H1 (cell line): Measurements from ENCODE around the gene SLC35B2.

Source experiments
- ATF3 ChIP-seq: IDR thresholded peaks from 2 replicates; pipeline ENCODE4 v1.6.1; 2011; ENCODE audit warnings: low read depth, mild to moderate bottlenecking, low read length; ENCODE audit not compliant: insufficient read depth
- CHD2 ChIP-seq: IDR thresholded peaks from 2 replicates; pipeline ENCODE4 v1.6.1; 2012; ENCODE audit warnings: low read length, improper control_type of control experiment
- CTCF ChIP-seq, 3 experiments: IDR thresholded peaks; 1 replicate in 2 of 3; 2 replicates in 1 of 3; pipeline versions ENCODE4 v1.5.1 to v1.6.1; 2011; ENCODE audit warnings: low read length in 3 of 3, mild to moderate bottlenecking in 3 of 3, inconsistent platforms in 2 of 3, low read depth in 1 of 3, moderate library complexity in 1 of 3; ENCODE audit not compliant: insufficient read depth in 1 of 3; ENCODE audit errors: control extremely low read depth in 1 of 3
- EZH2 ChIP-seq: fragments of 200-600 bp; sonication (generic); IDR thresholded peaks from 2 replicates; pipeline ENCODE4 v1.7.1; 2012; ENCODE audit warnings: low read depth, mild to moderate bottlenecking, moderate library complexity, low read length, inconsistent platforms; ENCODE audit not compliant: severe bottlenecking
- NANOG ChIP-seq: IDR thresholded peaks from 2 replicates; pipeline ENCODE4 v1.6.1; 2011; ENCODE audit warnings: low read length, low read depth, mild to moderate bottlenecking, inconsistent platforms; ENCODE audit not compliant: insufficient read depth, poor library complexity, severe bottlenecking
- NRF1 ChIP-seq: IDR thresholded peaks from 2 replicates; pipeline ENCODE4 v1.6.1; 2011; ENCODE audit warnings: mild to moderate bottlenecking, low read depth, low read length, improper control_type of control experiment
- POLR2A ChIP-seq, 2 experiments: IDR thresholded peaks; 1 replicate in 1 of 2; 2 replicates in 1 of 2; pipeline ENCODE4 v1.6.1; 2011; ENCODE audit warnings: low read depth in 2 of 2, low read length in 2 of 2, mild to moderate bottlenecking in 2 of 2; ENCODE audit errors: control extremely low read depth in 1 of 2
- SUZ12 ChIP-seq: fragments of 200-600 bp; sonication (generic); IDR thresholded peaks from 2 replicates; pipeline ENCODE4 v1.6.1; 2012; ENCODE audit warnings: mild to moderate bottlenecking, inconsistent platforms, low read length, moderate library complexity, mixed read lengths
- TAF1 ChIP-seq: IDR thresholded peaks from 2 replicates; pipeline ENCODE4 v1.6.1; 2011; ENCODE audit warnings: mild to moderate bottlenecking, low read depth, low read length

DNA sequence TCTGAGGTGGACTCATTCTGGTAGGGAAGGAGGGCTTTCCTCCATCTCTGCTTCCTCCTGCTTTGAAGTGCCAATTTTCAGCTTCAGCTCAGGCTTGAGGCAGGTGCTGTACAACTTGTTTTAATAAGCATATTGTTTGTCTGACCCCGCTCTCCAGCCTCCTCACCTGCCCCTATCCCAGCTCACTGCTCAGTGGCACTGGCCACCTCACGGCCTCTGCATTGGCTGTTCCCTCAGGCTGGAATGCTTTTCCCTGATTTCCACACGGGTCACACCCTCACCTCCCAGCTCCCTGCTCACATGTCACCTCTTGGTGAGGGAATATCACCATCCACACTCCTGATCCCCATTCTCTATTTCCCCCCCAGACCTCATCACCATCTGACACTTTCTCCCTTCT lies 41.5 kb upstream of the SLC35B2 start:
- TF ChIP-seq CTCF (IDR thresholded peaks at IDR 0.05; ENCODE audit: control extremely low read depth in 1 of 3, insufficient read depth in 1 of 3, low read depth in 1 of 3, low read length in 3 of 3): no peak
- no peak for TF ChIP-seq POLR2A (IDR thresholded peaks at IDR 0.05; ENCODE audit: control extremely low read depth in 1 of 2, low read depth in 2 of 2, low read length in 2 of 2)
- no peak for TF ChIP-seq NANOG
- no peak for TF ChIP-seq CHD2
- TF ChIP-seq NRF1: no peak
- no peak for TF ChIP-seq EZH2
- no peak for TF ChIP-seq TAF1
- no peak for TF ChIP-seq SUZ12
- no peak for TF ChIP-seq ATF3
